Subcutaneous abdominal adipose tissue (tissue), 5 donors: ENCODE data around the gene CALHM5.

Source experiments
- H3K27ac ChIP-seq: one replicate; pipeline ENCODE4 v1.7.0; 2013; ENCODE audit warnings: low read depth, mild to moderate bottlenecking, inconsistent platforms, low read length, moderate library complexity
- H3K27me3 ChIP-seq, 5 donors: one replicate each; pipeline ENCODE4 v1.7.0; 2013; ENCODE audit warnings: low read length in 5 of 5, inconsistent platforms in 1 of 5; ENCODE audit not compliant: control insufficient read depth in 5 of 5, insufficient read depth in 4 of 5
- H3K36me3 ChIP-seq, 5 donors: one replicate each; pipeline ENCODE4 v1.7.0; 2013; ENCODE audit warnings: low read length in 5 of 5; ENCODE audit not compliant: control insufficient read depth in 5 of 5, insufficient read depth in 5 of 5
- H3K4me1 ChIP-seq, 5 donors: one replicate each; pipeline ENCODE4 v1.7.0; 2013; ENCODE audit warnings: low read length in 5 of 5, mild to moderate bottlenecking in 3 of 5, moderate library complexity in 1 of 5; ENCODE audit not compliant: control insufficient read depth in 5 of 5, insufficient read depth in 5 of 5
- H3K4me3 ChIP-seq, 5 donors: one replicate each; pipeline ENCODE4 v1.7.0; 2013; ENCODE audit warnings: low read length in 5 of 5, low read depth in 1 of 5
- H3K9ac ChIP-seq, 5 donors: one replicate each; pipeline ENCODE4 v1.7.0; 2013; ENCODE audit warnings: low read length in 5 of 5, mild to moderate bottlenecking in 4 of 5, moderate library complexity in 3 of 5
- H3K9me3 ChIP-seq, 5 donors: one replicate each; pipeline ENCODE4 v1.7.0; 2013; ENCODE audit warnings: low read length in 5 of 5; ENCODE audit not compliant: control insufficient read depth in 5 of 5
- donor health status: healthy.
- donor health status: healthy.
- donor health status: healthy.
- donor health status: healthy.
- donor health status: healthy.

CALHM5 gene

GRCh38 chr6:116572162-116572561 lies 60.7 kb downstream of the CALHM5 start:
- Histone ChIP-seq H3K27ac (peak overlapping the region; percentile 82), H3K4me1 (peaks cover 5 to 29% (median 27%) of the 10 kb centered on the region in 5 donors), H3K4me3 (peak overlapping the region; percentile 85 to 99 (median 94))

More at GRCh38 chr6:116572162-116572561, 60.7 kb downstream of the CALHM5 start:
- peaks cover 0 to 13% (median 2%) of the 10 kb centered on the region in 5 donors for H3K36me3 ChIP-seq
- no peaks in the 10 kb centered on the region for H3K9me3 ChIP-seq
- no peaks in the 10 kb centered on the region for H3K27me3 ChIP-seq
- H3K9ac ChIP-seq = peak overlapping the region; percentile 85 to 99 (median 95)
